IMR-90 (cell line): ENCODE data around the gene KRT76.

Experiments used
- BHLHE40 ChIP-seq: fragments of 150-350 bp; IDR thresholded peaks from 2 replicates; pipeline ENCODE4 v1.6.1; 2016; ENCODE audit warnings: mild to moderate bottlenecking, low read depth, low read length
- CTCF ChIP-seq: conservative IDR thresholded peaks from 2 replicates; pipeline ENCODE4 v1.5.1; 2012; ENCODE audit warnings: mild to moderate bottlenecking, low read depth, low read length, improper control_type of control experiment
- RCOR1 ChIP-seq: IDR thresholded peaks from 2 replicates; pipeline ENCODE4 v1.6.1; 2012; ENCODE audit warnings: mild to moderate bottlenecking, low read length, improper control_type of control experiment; ENCODE audit not compliant: insufficient replicate concordance
- USF2 ChIP-seq: fragments of 150-350 bp; IDR thresholded peaks from 2 replicates; pipeline ENCODE4 v1.6.1; 2017; ENCODE audit warnings: mild to moderate bottlenecking, antibody characterized with exemption, low read length, low read depth

GRCh38 chr12:52781399-52782082, 4.4 kb upstream of the KRT76 start:
- TF ChIP-seq USF2, result no peak
- TF ChIP-seq RCOR1, result no peak
- no peak for TF ChIP-seq CTCF
- no peak for TF ChIP-seq BHLHE40
